K562 (cell line): ENCODE measurements around the gene SCAPER. TPM values are rescaled to one million over a fixed set of nuclear protein-coding genes. Genes with fewer than 3 reads are reported as not detected.

ENCODE experiments used
- BRCA1 ChIP-seq, 2 experiments: fragments of 450-650 bp in 1 of 2; sonication (generic) in 1 of 2; formaldehyde crosslinking in 1 of 2; IDR thresholded peaks; 2 replicates each; pipeline versions ENCODE4 v1.5.0 to v1.6.1; 2017 to 2020; ENCODE audit warnings: mild to moderate bottlenecking in 1 of 2, missing genetic modification reagents in 1 of 2
- ETV5 ChIP-seq: sonication (generic); formaldehyde crosslinking; IDR thresholded peaks from 2 replicates; pipeline ENCODE4 v1.4.0; 2020; ENCODE audit warnings: low read depth, mild to moderate bottlenecking, missing genetic modification reagents
- EWSR1 ChIP-seq: fragments of 450-650 bp; IDR thresholded peaks from 2 replicates; pipeline ENCODE4 v1.6.1; 2018; ENCODE audit warnings: borderline replicate concordance, mild to moderate bottlenecking, low read depth, moderate library complexity; ENCODE audit not compliant: partially characterized antibody
- HNRNPLL ChIP-seq: fragments of 200-400 bp; formaldehyde crosslinking; IDR thresholded peaks from 2 replicates; pipeline ENCODE4 v1.6.1; 2017; ENCODE audit warnings: low read length, low read depth, mild to moderate bottlenecking; ENCODE audit not compliant: poor library complexity, severe bottlenecking
- KAT2B ChIP-seq: IDR thresholded peaks from one replicate; pipeline ENCODE4 v1.6.1; 2012; ENCODE audit warnings: low read depth, mild to moderate bottlenecking, control low read depth, inconsistent platforms, low read length, moderate library complexity
- KHSRP ChIP-seq: fragments of 450-650 bp; IDR thresholded peaks from 2 replicates; pipeline ENCODE4 v1.6.1; 2017
- NCOA6 ChIP-seq: fragments of 450-650 bp; IDR thresholded peaks from 2 replicates; pipeline ENCODE4 v1.6.1; 2017; ENCODE audit warnings: mild to moderate bottlenecking
- NCOR1 ChIP-seq: fragments of 450-650 bp; IDR thresholded peaks from 2 replicates; pipeline ENCODE4 v1.6.1; 2016; ENCODE audit warnings: mild to moderate bottlenecking, moderate library complexity
- POLR2B ChIP-seq: fragments of 450-650 bp; IDR thresholded peaks from 2 replicates; pipeline ENCODE4 v1.6.1; 2018; ENCODE audit warnings: low read depth; ENCODE audit not compliant: partially characterized antibody
- PURB ChIP-seq: sonication (generic); formaldehyde crosslinking; IDR thresholded peaks from 2 replicates; pipeline ENCODE4 v1.9.0; 2021; ENCODE audit warnings: low read depth, mild to moderate bottlenecking, missing genetic modification reagents
- SIN3A ChIP-seq, 2 experiments: fragments of 150-350 bp in 1 of 2; IDR thresholded peaks; 2 replicates each; pipeline ENCODE4 v1.6.1; 2011 to 2016; ENCODE audit warnings: borderline replicate concordance in 2 of 2, low read depth in 2 of 2, low read length in 2 of 2, mild to moderate bottlenecking in 2 of 2, moderate library complexity in 2 of 2; ENCODE audit not compliant: control insufficient read depth in 1 of 2
- TBP ChIP-seq: optimal IDR thresholded peaks from 2 replicates; pipeline ENCODE3; 2011; ENCODE audit warnings: low read depth, low read length, improper control_type of control experiment
- U2AF2 ChIP-seq: fragments of 200-400 bp; formaldehyde crosslinking; optimal IDR thresholded peaks from 2 replicates; pipeline ENCODE3; 2017; ENCODE audit warnings: low read depth, mild to moderate bottlenecking, low read length
- ZNF124 ChIP-seq: sonication (generic); formaldehyde crosslinking; IDR thresholded peaks from 2 replicates; pipeline ENCODE4 v1.8.1; 2022; ENCODE audit warnings: missing genetic modification reagents
- ZNF165 ChIP-seq: fragments of 250-450 bp; sonication (Bioruptor Pico); IDR thresholded peaks from 2 replicates; pipeline ENCODE4 v1.4.0; 2020; ENCODE audit warnings: borderline replicate concordance
- polyA plus RNA-seq, 8 experiments: library from polyadenylated mRNA; depleted of rRNA in 4 of 8; stranded (reverse) in 5 of 8; unstranded in 3 of 8; fragments of >200 nt; fragmentation: Nextera tagmentation in 2 of 8; fragmentation: Illumina TruSeq in 1 of 8; extraction: Ambion mirVana in 2 of 8; extraction: Trizol in 1 of 8; gene quantifications; 2 replicates each; pipeline versions ENCODE4 v1.2.1 to v1.2.3, GENCODE V29; 2011 to 2014; ENCODE audit warnings: inconsistent platforms in 1 of 8, missing spikeins in 1 of 8
- total RNA-seq, 7 experiments: library from RNA; depleted of rRNA in 6 of 7; stranded (reverse); fragments of >200 nt in 6 of 7; fragmentation: Illumina TruSeq in 2 of 7; extraction: Trizol in 2 of 7; gene quantifications; 2 replicates each; pipeline versions ENCODE4 v1.2.1 to v1.2.3, GENCODE V29; 2011 to 2021; ENCODE audit warnings: low replicate concordance in 1 of 7
- TF ChIP-seq, protein P1 (sequence below): fragments of 250-450 bp; sonication (Bioruptor Pico); IDR thresholded peaks from 2 replicates; pipeline ENCODE4 v1.4.0; 2020; ENCODE audit warnings: borderline replicate concordance
- TF ChIP-seq, protein P2 (sequence below), 2 experiments: IDR thresholded peaks; 2 replicates each; pipeline ENCODE4 v1.6.1; 2012; ENCODE audit warnings: improper control_type of control experiment in 2 of 2, low read depth in 2 of 2, low read length in 2 of 2, borderline replicate concordance in 1 of 2
- TF ChIP-seq, protein P3 (sequence below): fragments of 250-450 bp; sonication (Bioruptor Pico); IDR thresholded peaks from 2 replicates; pipeline ENCODE4 v1.8.0; 2022; ENCODE audit warnings: moderate library complexity, mild to moderate bottlenecking, inconsistent platforms
- TF ChIP-seq, protein P4 (sequence below): sonication (generic); formaldehyde crosslinking; IDR thresholded peaks from 2 replicates; pipeline ENCODE4 v1.4.0; 2020; ENCODE audit warnings: mild to moderate bottlenecking, missing genetic modification reagents

The SCAPER gene
- total and polyA plus RNA-seq, 9 of the 15 experiments (the other 6 are each of a cell fraction or from before 2014, with no cell fraction given): 1.3 to 5.7 (median 3.2) TPM

DNA sequence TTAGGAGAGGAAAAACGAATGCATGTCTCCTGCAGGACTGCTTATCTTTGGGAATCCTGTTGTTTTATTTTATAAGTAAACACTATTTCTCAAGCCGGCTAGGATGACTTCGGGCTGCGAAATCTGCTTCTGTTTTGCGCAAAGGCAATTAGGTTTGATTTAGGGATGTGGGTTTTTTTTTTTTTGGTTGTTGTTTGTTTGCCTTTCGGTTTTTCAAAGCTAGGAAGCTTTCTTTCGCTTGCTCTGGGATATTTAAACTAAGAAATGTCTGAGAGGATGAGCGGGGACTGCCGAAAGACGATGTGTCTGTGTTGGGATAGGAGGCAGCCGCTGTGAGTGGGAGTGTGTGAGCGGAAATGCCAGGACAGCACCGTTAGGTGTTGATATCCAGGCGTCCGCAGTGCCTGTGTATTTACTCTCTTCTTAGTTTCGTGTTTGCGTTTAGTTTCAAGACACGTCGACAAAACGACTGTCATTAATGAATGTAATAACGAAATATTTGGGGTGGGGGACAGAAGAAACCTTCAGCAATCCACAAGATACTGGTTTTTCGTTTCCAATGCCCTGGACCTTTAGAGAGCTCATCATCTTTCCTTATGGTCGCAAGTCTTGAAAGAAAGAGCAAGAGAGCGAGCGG, 568.0 kb downstream of the SCAPER start (continued):
- TF ChIP-seq, protein P1, sequence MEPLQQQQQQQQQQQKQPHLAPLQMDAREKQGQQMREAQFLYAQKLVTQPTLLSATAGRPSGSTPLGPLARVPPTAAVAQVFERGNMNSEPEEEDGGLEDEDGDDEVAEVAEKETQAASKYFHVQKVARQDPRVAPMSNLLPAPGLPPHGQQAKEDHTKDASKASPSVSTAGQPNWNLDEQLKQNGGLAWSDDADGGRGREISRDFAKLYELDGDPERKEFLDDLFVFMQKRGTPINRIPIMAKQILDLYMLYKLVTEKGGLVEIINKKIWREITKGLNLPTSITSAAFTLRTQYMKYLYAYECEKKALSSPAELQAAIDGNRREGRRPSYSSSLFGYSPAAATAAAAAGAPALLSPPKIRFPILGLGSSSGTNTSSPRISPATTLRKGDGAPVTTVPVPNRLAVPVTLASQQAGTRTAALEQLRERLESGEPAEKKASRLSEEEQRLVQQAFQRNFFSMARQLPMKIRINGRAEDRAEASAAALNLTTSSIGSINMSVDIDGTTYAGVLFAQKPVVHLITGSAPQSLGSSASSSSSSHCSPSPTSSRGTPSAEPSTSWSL (CRISPR knock-in tag): 0 out of 2 replicates have a peak, but pooled peaks have one; percentile 39
- TF ChIP-seq, protein P2, sequence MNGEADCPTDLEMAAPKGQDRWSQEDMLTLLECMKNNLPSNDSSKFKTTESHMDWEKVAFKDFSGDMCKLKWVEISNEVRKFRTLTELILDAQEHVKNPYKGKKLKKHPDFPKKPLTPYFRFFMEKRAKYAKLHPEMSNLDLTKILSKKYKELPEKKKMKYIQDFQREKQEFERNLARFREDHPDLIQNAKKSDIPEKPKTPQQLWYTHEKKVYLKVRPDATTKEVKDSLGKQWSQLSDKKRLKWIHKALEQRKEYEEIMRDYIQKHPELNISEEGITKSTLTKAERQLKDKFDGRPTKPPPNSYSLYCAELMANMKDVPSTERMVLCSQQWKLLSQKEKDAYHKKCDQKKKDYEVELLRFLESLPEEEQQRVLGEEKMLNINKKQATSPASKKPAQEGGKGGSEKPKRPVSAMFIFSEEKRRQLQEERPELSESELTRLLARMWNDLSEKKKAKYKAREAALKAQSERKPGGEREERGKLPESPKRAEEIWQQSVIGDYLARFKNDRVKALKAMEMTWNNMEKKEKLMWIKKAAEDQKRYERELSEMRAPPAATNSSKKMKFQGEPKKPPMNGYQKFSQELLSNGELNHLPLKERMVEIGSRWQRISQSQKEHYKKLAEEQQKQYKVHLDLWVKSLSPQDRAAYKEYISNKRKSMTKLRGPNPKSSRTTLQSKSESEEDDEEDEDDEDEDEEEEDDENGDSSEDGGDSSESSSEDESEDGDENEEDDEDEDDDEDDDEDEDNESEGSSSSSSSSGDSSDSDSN (IDR thresholded peaks at IDR 0.05; ENCODE audit: borderline replicate concordance in 1 of 2, low read depth in 2 of 2, low read length in 2 of 2): peak in 1 of 2 experiments; percentile 57; a peak in 2 of 4 replicates
- TF ChIP-seq HNRNPLL: peak; percentile 66
- TF ChIP-seq KHSRP: no peak
- TF ChIP-seq PURB: no peak
- no peak for TF ChIP-seq KAT2B
- TF ChIP-seq TBP: peak; percentile 6
- TF ChIP-seq, protein P3, sequence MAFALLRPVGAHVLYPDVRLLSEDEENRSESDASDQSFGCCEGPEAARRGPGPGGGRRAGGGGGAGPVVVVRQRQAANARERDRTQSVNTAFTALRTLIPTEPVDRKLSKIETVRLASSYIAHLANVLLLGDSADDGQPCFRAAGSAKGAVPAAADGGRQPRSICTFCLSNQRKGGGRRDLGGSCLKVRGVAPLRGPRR: no peak
- TF ChIP-seq EWSR1: no peak
- no peak for TF ChIP-seq ZNF165 (CRISPR knock-in tag)
- TF ChIP-seq BRCA1 (IDR thresholded peaks at IDR 0.05): no peak
- TF ChIP-seq BRCA1 (CRISPR knock-in tag; IDR thresholded peaks at IDR 0.05): no peak
- peak in 1 of 2 experiments; percentile 80; a peak in 1 of 4 replicates for TF ChIP-seq SIN3A (IDR thresholded peaks at IDR 0.05; ENCODE audit: borderline replicate concordance in 2 of 2, control insufficient read depth in 1 of 2, low read depth in 2 of 2, low read length in 2 of 2)
- TF ChIP-seq NCOR1: peak; percentile 27; the same call in 1 of the 2 replicates
- TF ChIP-seq U2AF2: no peak
- peak; percentile 83 for TF ChIP-seq ETV5
- TF ChIP-seq, protein P4, sequence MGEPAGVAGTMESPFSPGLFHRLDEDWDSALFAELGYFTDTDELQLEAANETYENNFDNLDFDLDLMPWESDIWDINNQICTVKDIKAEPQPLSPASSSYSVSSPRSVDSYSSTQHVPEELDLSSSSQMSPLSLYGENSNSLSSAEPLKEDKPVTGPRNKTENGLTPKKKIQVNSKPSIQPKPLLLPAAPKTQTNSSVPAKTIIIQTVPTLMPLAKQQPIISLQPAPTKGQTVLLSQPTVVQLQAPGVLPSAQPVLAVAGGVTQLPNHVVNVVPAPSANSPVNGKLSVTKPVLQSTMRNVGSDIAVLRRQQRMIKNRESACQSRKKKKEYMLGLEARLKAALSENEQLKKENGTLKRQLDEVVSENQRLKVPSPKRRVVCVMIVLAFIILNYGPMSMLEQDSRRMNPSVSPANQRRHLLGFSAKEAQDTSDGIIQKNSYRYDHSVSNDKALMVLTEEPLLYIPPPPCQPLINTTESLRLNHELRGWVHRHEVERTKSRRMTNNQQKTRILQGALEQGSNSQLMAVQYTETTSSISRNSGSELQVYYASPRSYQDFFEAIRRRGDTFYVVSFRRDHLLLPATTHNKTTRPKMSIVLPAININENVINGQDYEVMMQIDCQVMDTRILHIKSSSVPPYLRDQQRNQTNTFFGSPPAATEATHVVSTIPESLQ (CRISPR knock-in tag): peak; percentile 19; the same call in 1 of the 2 replicates
- no peak for TF ChIP-seq ZNF124
- TF ChIP-seq NCOA6: no peak
- no peak for TF ChIP-seq POLR2B
